CD4-positive, CD25-positive, alpha-beta regulatory T cell (primary cell): Measurements from ENCODE around the gene CSK. TPM values are rescaled to one million over a fixed set of nuclear protein-coding genes. Genes with fewer than 3 reads are reported as not detected.

Experiments
- ATAC-seq, 2 donors: fragments of 150-1000 bp; cut with Tn5 transposase; one replicate each; pipeline ENCODE4 v1.10.0; 2021; ENCODE audit warnings: low read depth in 2 of 2, moderate number of reproducible peaks in 2 of 2, moderate library complexity in 1 of 2
- DNase-seq, 3 donors: peaks; one replicate each; pipeline versions ENCODE4 v3.0.0 to v3.0.0-alpha.2; 2012 to 2022; ENCODE audit warnings: mixed read lengths in 1 of 3
- H3K27ac ChIP-seq: one replicate; pipeline ENCODE4 v1.7.0; 2013; ENCODE audit warnings: mild to moderate bottlenecking, low read length; ENCODE audit not compliant: insufficient read depth, poor library complexity, severe bottlenecking
- H3K27me3 ChIP-seq: one replicate; pipeline ENCODE4 v1.7.0; 2013; ENCODE audit warnings: low read length; ENCODE audit not compliant: control insufficient read depth, insufficient read depth
- H3K36me3 ChIP-seq: one replicate; pipeline ENCODE4 v1.7.0; 2013; ENCODE audit warnings: mild to moderate bottlenecking, low read length, moderate library complexity; ENCODE audit not compliant: control insufficient read depth, insufficient read depth
- H3K4me1 ChIP-seq: 2 replicates; pipeline ENCODE4 v1.7.0; 2013; ENCODE audit warnings: mild to moderate bottlenecking, low read length; ENCODE audit not compliant: insufficient read depth, control insufficient read depth, poor library complexity, severe bottlenecking
- H3K4me3 ChIP-seq: one replicate; pipeline ENCODE4 v1.7.0; 2013; ENCODE audit warnings: low read depth, mild to moderate bottlenecking, low read length, moderate library complexity
- H3K9me3 ChIP-seq, 2 experiments: 1 replicate in 1 of 2; 2 replicates in 1 of 2; pipeline ENCODE4 v1.7.0; 2013; ENCODE audit warnings: low read length in 2 of 2, mild to moderate bottlenecking in 1 of 2, moderate library complexity in 1 of 2; ENCODE audit not compliant: control insufficient read depth in 2 of 2
- H3K27ac Mint-ChIP-seq, 3 donors: one replicate each; pipeline ENCODE4 v1.8.0; 2020 to 2022; ENCODE audit warnings: mild to moderate bottlenecking in 3 of 3, mixed read lengths in 3 of 3, moderate library complexity in 2 of 3
- H3K27me3 Mint-ChIP-seq: one replicate; pipeline ENCODE4 v1.8.0; 2022; ENCODE audit warnings: mild to moderate bottlenecking, mixed read lengths
- H3K36me3 Mint-ChIP-seq: one replicate; pipeline ENCODE4 v1.8.0; 2020; ENCODE audit warnings: mixed read lengths
- H3K4me1 Mint-ChIP-seq, 4 donors: one replicate each; pipeline ENCODE4 v1.8.0; 2020 to 2022; ENCODE audit warnings: mixed read lengths in 4 of 4, mild to moderate bottlenecking in 1 of 4
- H3K4me3 Mint-ChIP-seq, 4 donors: one replicate each; pipeline ENCODE4 v1.8.0; 2020 to 2022; ENCODE audit warnings: mild to moderate bottlenecking in 4 of 4, mixed read lengths in 4 of 4, moderate library complexity in 3 of 4
- H3K9me3 Mint-ChIP-seq, 7 donors: one replicate each; pipeline ENCODE4 v1.8.0; 2020 to 2022; ENCODE audit warnings: mixed read lengths in 7 of 7, mild to moderate bottlenecking in 3 of 7, moderate library complexity in 2 of 7
- polyA plus RNA-seq, 4 donors: library from polyadenylated mRNA; unstranded; fragments of 300-500 nt; fragmentation: Illumina TruSeq; gene quantifications; one replicate each; pipeline ENCODE4 v1.2.3, GENCODE V29; 2021
- total RNA-seq: library from RNA; stranded (reverse); gene quantifications from one replicate; pipeline ENCODE4 v1.2.3, GENCODE V29; 2022

Gene CSK
- total and polyA plus RNA-seq, 5 donors from 2014 or later, result 131 to 257 (median 148) TPM

GRCh38 chr15:74820056-74820455, 38.2 kb downstream of the CSK start:
- no peak for DNase-seq
- Mint-ChIP-seq H3K27ac (peak overlapping the region in 1 of 3 donors; percentile 25), H3K9me3 (no peaks in the 10 kb centered on the region), H3K27me3 (peaks cover 11% of the 10 kb centered on the region), H3K4me1 (peaks cover 0 to 14% (median 2%) of the 10 kb centered on the region in 4 donors), H3K36me3 (no peaks in the 10 kb centered on the region), H3K4me3 (no peak overlapping the region)
- Histone ChIP-seq H3K4me3 (no peak overlapping the region), H3K9me3 (no peaks in the 10 kb centered on the region), H3K36me3 (no peaks in the 10 kb centered on the region), H3K27me3 (no peaks in the 10 kb centered on the region), H3K27ac (no peak overlapping the region), H3K4me1 (peaks cover 4% of the 10 kb centered on the region)
- ATAC-seq, result no peak

- H3K9me3 Mint-ChIP-seq, result no peaks in the 10 kb centered on the region
- Histone ChIP-seq H3K36me3 (no peaks in the 10 kb centered on the region), H3K4me3 (no peak overlapping the region), H3K27me3 (no peaks in the 10 kb centered on the region), H3K4me1 (peaks cover 4% of the 10 kb centered on the region), H3K27ac (no peak overlapping the region), H3K9me3 (no peaks in the 10 kb centered on the region)
- peaks cover 11% of the 10 kb centered on the region for H3K27me3 Mint-ChIP-seq
- H3K4me3 Mint-ChIP-seq, result no peak overlapping the region
- no peak for ATAC-seq
- H3K27ac Mint-ChIP-seq, result peak overlapping the region in 1 of 3 donors; percentile 29
- DNase-seq, result no peak
- H3K4me1 Mint-ChIP-seq, result peaks cover 0 to 15% (median 2%) of the 10 kb centered on the region in 4 donors
- no peaks in the 10 kb centered on the region for H3K36me3 Mint-ChIP-seq
These were observed 39.4 kb downstream of the CSK start for GRCh38 chr15:74821091-74821789.

- no peak overlapping the region for H3K27ac Mint-ChIP-seq
- ATAC-seq (no peak), DNase-seq (no peak)
- H3K27me3 Mint-ChIP-seq, result peaks cover 12% of the 10 kb centered on the region
- H3K4me3 ChIP-seq, result no peak overlapping the region
- no peak overlapping the region for H3K4me3 Mint-ChIP-seq
- H3K9me3 Mint-ChIP-seq, result peaks cover 0 to 2% (median 0%) of the 10 kb centered on the region in 7 donors
- H3K9me3 ChIP-seq, result no peaks in the 10 kb centered on the region
- H3K36me3 ChIP-seq, result no peaks in the 10 kb centered on the region
- H3K4me1 Mint-ChIP-seq, result peaks cover 0 to 15% (median 2%) of the 10 kb centered on the region in 4 donors
- no peak overlapping the region for H3K27ac ChIP-seq
- no peaks in the 10 kb centered on the region for H3K27me3 ChIP-seq
- H3K36me3 Mint-ChIP-seq, result no peaks in the 10 kb centered on the region
- H3K4me1 ChIP-seq, result peaks cover 4% of the 10 kb centered on the region
These were observed 39.9 kb downstream of the CSK start for GRCh38 chr15:74821790-74822158.

GRCh38 chr15:74822233-74822632, 40.4 kb downstream of the CSK start:
- H3K4me3 Mint-ChIP-seq, result no peak overlapping the region
- no peak for ATAC-seq
- H3K27me3 Mint-ChIP-seq, result peaks cover 16% of the 10 kb centered on the region
- no peaks in the 10 kb centered on the region for H3K9me3 ChIP-seq
- no peaks in the 10 kb centered on the region for H3K36me3 ChIP-seq
- H3K27ac Mint-ChIP-seq, result no peak overlapping the region
- H3K27ac ChIP-seq, result no peak overlapping the region
- peaks cover 0 to 18% (median 2%) of the 10 kb centered on the region in 4 donors for H3K4me1 Mint-ChIP-seq
- H3K4me1 ChIP-seq, result peaks cover 4% of the 10 kb centered on the region
- H3K36me3 Mint-ChIP-seq, result no peaks in the 10 kb centered on the region
- no peak overlapping the region for H3K4me3 ChIP-seq
- H3K27me3 ChIP-seq, result no peaks in the 10 kb centered on the region
- no peak for DNase-seq
- H3K9me3 Mint-ChIP-seq, result peaks cover 0 to 2% (median 0%) of the 10 kb centered on the region in 7 donors

- H3K27ac Mint-ChIP-seq, result no peak overlapping the region
- peaks cover 16% of the 10 kb centered on the region for H3K27me3 Mint-ChIP-seq
- DNase-seq (no peak), ATAC-seq (no peak)
- H3K36me3 Mint-ChIP-seq, result no peaks in the 10 kb centered on the region
- peaks cover 0 to 18% (median 2%) of the 10 kb centered on the region in 4 donors for H3K4me1 Mint-ChIP-seq
- Histone ChIP-seq H3K27me3 (peaks cover 3% of the 10 kb centered on the region), H3K4me3 (no peak overlapping the region), H3K9me3 (no peaks in the 10 kb centered on the region), H3K4me1 (peaks cover 4% of the 10 kb centered on the region), H3K27ac (no peak overlapping the region), H3K36me3 (no peaks in the 10 kb centered on the region)
- H3K4me3 Mint-ChIP-seq, result no peak overlapping the region
- H3K9me3 Mint-ChIP-seq, result peaks cover 0 to 2% (median 0%) of the 10 kb centered on the region in 7 donors
These were observed 41.4 kb downstream of the CSK start for GRCh38 chr15:74823324-74823723.

- peaks cover 0 to 9% (median 0%) of the 10 kb centered on the region in 4 donors for H3K4me1 Mint-ChIP-seq
- no peaks in the 10 kb centered on the region for H3K36me3 Mint-ChIP-seq
- H3K9me3 Mint-ChIP-seq, result peaks cover 0 to 2% (median 0%) of the 10 kb centered on the region in 7 donors
- H3K27ac Mint-ChIP-seq, result no peak overlapping the region
- DNase-seq (no peak), ATAC-seq (no peak)
- Histone ChIP-seq H3K36me3 (no peaks in the 10 kb centered on the region), H3K4me3 (no peak overlapping the region), H3K27me3 (peaks cover 3% of the 10 kb centered on the region), H3K9me3 (no peaks in the 10 kb centered on the region), H3K27ac (no peak overlapping the region), H3K4me1 (no peaks in the 10 kb centered on the region)
- peaks cover 16% of the 10 kb centered on the region for H3K27me3 Mint-ChIP-seq
- H3K4me3 Mint-ChIP-seq, result peak overlapping the region in 1 of 4 donors; percentile 28
These were observed 43.1 kb downstream of the CSK start for GRCh38 chr15:74824976-74825375.

GRCh38 chr15:74825866-74826265, 44.0 kb downstream of the CSK start:
- peaks cover 3% of the 10 kb centered on the region for H3K27me3 ChIP-seq
- peaks cover 0 to 9% (median 0%) of the 10 kb centered on the region in 4 donors for H3K4me1 Mint-ChIP-seq
- H3K9me3 ChIP-seq, result no peaks in the 10 kb centered on the region
- H3K4me3 Mint-ChIP-seq, result no peak overlapping the region
- ATAC-seq (no peak), DNase-seq (no peak)
- H3K9me3 Mint-ChIP-seq, result peaks cover 0 to 2% (median 0%) of the 10 kb centered on the region in 7 donors
- no peaks in the 10 kb centered on the region for H3K4me1 ChIP-seq
- peaks cover 16% of the 10 kb centered on the region for H3K27me3 Mint-ChIP-seq
- no peak overlapping the region for H3K27ac Mint-ChIP-seq
- H3K36me3 Mint-ChIP-seq, result no peaks in the 10 kb centered on the region
- no peaks in the 10 kb centered on the region for H3K36me3 ChIP-seq
- H3K4me3 ChIP-seq, result no peak overlapping the region
- H3K27ac ChIP-seq, result no peak overlapping the region

GRCh38 chr15:74826364-74826819, 44.5 kb downstream of the CSK start, which contains the start of gene CPLX3:
Gene CPLX3 (plus strand): TSS chr15:74826627. CDS start chr15:74826704, 77 bp downstream.
- Mint-ChIP-seq H3K27me3 (peaks cover 16% of the 10 kb centered on the region), H3K4me1 (peaks cover 0 to 9% (median 0%) of the 10 kb centered on the region in 4 donors), H3K9me3 (peaks cover 0 to 2% (median 0%) of the 10 kb centered on the region in 7 donors), H3K36me3 (no peaks in the 10 kb centered on the region), H3K4me3 (peak within 1 kb of the TSS in 1 of 4 donors; percentile 47), H3K27ac (no peak within 1 kb of the TSS)
- Histone ChIP-seq H3K27me3 (peaks cover 3% of the 10 kb centered on the region), H3K4me1 (no peaks in the 10 kb centered on the region), H3K9me3 (no peaks in the 10 kb centered on the region), H3K4me3 (no peak within 1 kb of the TSS), H3K36me3 (no peaks in the 10 kb centered on the region), H3K27ac (no peak within 1 kb of the TSS)
- DNase-seq, result peak in 2 of 3 donors; percentile 19 to 59
- ATAC-seq, result peak; percentile 55 to 58
